MCF 10A (cell line): ENCODE measurements around the gene QSOX1. TPM values are rescaled to one million over a fixed set of nuclear protein-coding genes. Genes with fewer than 3 reads are reported as not detected.
A peak's percentile ranks its signal among the peaks of the same experiment; 100 is the strongest.

Experiments
- BruUV-seq: library from RNA; stranded (reverse); fragments of 400-500 nt; replicated peaks from 2 replicates; lab custom pipeline; 2021; lab: Mats Ljungman, UMichigan
- CTCF ChIA-PET: fragments of 300-600 bp; sonication (Branson Sonifier 250); formaldehyde crosslinking; extraction: SDS; loops from one replicate; lab custom pipeline; 2021; ENCODE audit warnings: antibody characterized with exemption, inconsistent platforms; lab: Yijun Ruan, JAX
- POLR2A ChIA-PET: fragments of 300-600, 350-650 bp; sonication (Branson Sonifier 250); formaldehyde crosslinking; extraction: SDS; loops from one replicate; lab custom pipeline; 2020; ENCODE audit warnings: antibody characterized with exemption, inconsistent platforms; lab: Yijun Ruan, JAX
- DNase-seq: peaks from one replicate; pipeline ENCODE4 v3.0.0-alpha.2; 2018; ENCODE audit not compliant: unreplicated experiment
- H3K27ac Mint-ChIP-seq: one replicate; pipeline ENCODE4 v1.8.0; 2022; ENCODE audit warnings: mild to moderate bottlenecking, low read depth, mixed read lengths; ENCODE audit not compliant: unreplicated experiment
- H3K27me3 Mint-ChIP-seq: one replicate; pipeline ENCODE4 v1.8.0; 2022; ENCODE audit warnings: mixed read lengths; ENCODE audit not compliant: insufficient read depth, unreplicated experiment
- H3K36me3 Mint-ChIP-seq: one replicate; pipeline ENCODE4 v1.8.0; 2022; ENCODE audit warnings: mild to moderate bottlenecking, moderate library complexity, mixed read lengths; ENCODE audit not compliant: insufficient read depth, unreplicated experiment
- H3K4me1 Mint-ChIP-seq: one replicate; pipeline ENCODE4 v1.8.0; 2022; ENCODE audit warnings: mixed read lengths; ENCODE audit not compliant: insufficient read depth, unreplicated experiment
- H3K4me3 Mint-ChIP-seq: one replicate; pipeline ENCODE4 v1.8.0; 2022; ENCODE audit warnings: mild to moderate bottlenecking, moderate library complexity, mixed read lengths; ENCODE audit not compliant: unreplicated experiment
- H3K9me3 Mint-ChIP-seq: one replicate; pipeline ENCODE4 v1.8.0; 2022; ENCODE audit warnings: mixed read lengths; ENCODE audit not compliant: unreplicated experiment
- CTCF ChIP-seq: fragments of 200-600 bp; IDR thresholded peaks from one replicate; pipeline ENCODE4 v1.8.0; 2022; ENCODE audit warnings: antibody characterized with exemption, mild to moderate bottlenecking; ENCODE audit not compliant: unreplicated experiment
- intact Hi-C: fragments of 100-400 bp; cut with micrococcal nuclease; formaldehyde crosslinking; loops from 2 replicates; pipeline ENCODE4 v1.14.1; 2022
- total RNA-seq: library from RNA; stranded (reverse); gene quantifications from 2 replicates; pipeline ENCODE4 v1.2.3, GENCODE V29; 2022

Gene QSOX1
- total RNA-seq, 1 experiment from 2014 or later = 309 TPM

DNA sequence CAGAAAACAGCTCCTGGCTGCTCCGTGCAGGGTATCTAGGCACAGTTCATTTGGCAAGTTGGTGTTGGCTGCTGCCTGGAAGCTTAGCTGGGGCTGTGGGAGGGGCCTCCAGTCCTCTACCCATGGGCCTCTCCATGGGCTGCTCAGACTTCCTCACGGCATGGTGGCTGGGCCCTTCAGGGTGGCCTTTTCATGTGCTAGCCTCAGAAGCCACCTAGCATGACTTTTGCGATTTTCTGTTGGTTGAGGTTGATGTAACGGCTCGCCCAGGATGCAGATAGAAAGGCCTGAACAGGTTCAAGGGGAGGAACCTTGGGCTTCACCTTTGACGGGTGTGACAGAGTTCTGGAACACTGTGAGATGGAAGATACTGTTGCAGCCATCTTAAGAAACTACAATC lies 49.6 kb downstream of the QSOX1 start:
- Mint-ChIP-seq H3K4me3 (no peak overlapping the region), H3K4me1 (no peaks in the 10 kb centered on the region), H3K27ac (no peak overlapping the region), H3K36me3 (no peaks in the 10 kb centered on the region), H3K9me3 (no peaks in the 10 kb centered on the region), H3K27me3 (no peaks in the 10 kb centered on the region)
- no peak for TF ChIP-seq CTCF
- no TSS peak for BruUV-seq
- ChIA-PET POLR2A (no interaction called here), CTCF (interaction anchor here (0.6 to 8.7 kb wide), 3 partner anchors 16 to 72 kb away, joined by 3 to 79 read pairs (median 3); no protein-coding TSS in a partner anchor)
- DNase-seq = no peak
- intact Hi-C loops = no loop called here

GRCh38 chr1:180206581-180206980 lies 51.9 kb downstream of the QSOX1 start:
- intact Hi-C loops = no loop called here
- Mint-ChIP-seq H3K27ac (no peak overlapping the region), H3K9me3 (no peaks in the 10 kb centered on the region), H3K4me1 (no peaks in the 10 kb centered on the region), H3K36me3 (no peaks in the 10 kb centered on the region), H3K27me3 (no peaks in the 10 kb centered on the region), H3K4me3 (no peak overlapping the region)
- ChIA-PET CTCF (interaction anchor here (0.6 to 1.3 kb wide), 3 partner anchors 19 to 214 kb away, joined by 3 to 6 read pairs (median 3); no protein-coding TSS in a partner anchor), POLR2A (no interaction called here)
- DNase-seq = no peak
- TF ChIP-seq CTCF = no peak
- BruUV-seq = no TSS peak

DNA sequence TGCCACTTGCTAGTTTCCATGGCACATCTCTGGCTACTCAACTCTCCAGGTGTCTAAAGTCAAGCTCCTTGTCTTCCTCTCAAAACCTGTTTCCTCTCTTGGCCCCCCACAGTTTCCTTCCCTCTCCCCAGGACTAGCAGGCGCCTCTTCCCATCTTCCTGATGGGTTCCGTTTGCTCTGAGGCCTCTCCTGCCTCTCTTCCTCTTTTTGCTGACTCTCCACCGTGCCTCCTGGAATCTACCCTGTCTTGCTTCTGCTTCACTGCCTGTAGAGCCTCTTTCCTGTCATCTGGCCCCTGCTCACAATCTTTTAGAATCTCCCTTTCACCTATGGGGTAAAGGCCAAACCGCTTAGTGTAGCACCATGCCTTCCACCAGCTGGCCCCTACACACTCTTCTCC lies 53.6 kb downstream of the QSOX1 start:
- H3K4me1 Mint-ChIP-seq = no peaks in the 10 kb centered on the region
- H3K36me3 Mint-ChIP-seq = no peaks in the 10 kb centered on the region
- no peak for TF ChIP-seq CTCF
- no peaks in the 10 kb centered on the region for H3K27me3 Mint-ChIP-seq
- ChIA-PET POLR2A (no interaction called here), CTCF (interaction anchor here (0.6 to 3.6 kb wide), 4 partner anchors 21 to 335 kb away, joined by 3 to 20 read pairs (median 4); no protein-coding TSS in a partner anchor)
- no peak overlapping the region for H3K27ac Mint-ChIP-seq
- intact Hi-C loops = no loop called here
- BruUV-seq = no TSS peak
- H3K4me3 Mint-ChIP-seq = no peak overlapping the region
- DNase-seq = no peak
- no peaks in the 10 kb centered on the region for H3K9me3 Mint-ChIP-seq

DNA sequence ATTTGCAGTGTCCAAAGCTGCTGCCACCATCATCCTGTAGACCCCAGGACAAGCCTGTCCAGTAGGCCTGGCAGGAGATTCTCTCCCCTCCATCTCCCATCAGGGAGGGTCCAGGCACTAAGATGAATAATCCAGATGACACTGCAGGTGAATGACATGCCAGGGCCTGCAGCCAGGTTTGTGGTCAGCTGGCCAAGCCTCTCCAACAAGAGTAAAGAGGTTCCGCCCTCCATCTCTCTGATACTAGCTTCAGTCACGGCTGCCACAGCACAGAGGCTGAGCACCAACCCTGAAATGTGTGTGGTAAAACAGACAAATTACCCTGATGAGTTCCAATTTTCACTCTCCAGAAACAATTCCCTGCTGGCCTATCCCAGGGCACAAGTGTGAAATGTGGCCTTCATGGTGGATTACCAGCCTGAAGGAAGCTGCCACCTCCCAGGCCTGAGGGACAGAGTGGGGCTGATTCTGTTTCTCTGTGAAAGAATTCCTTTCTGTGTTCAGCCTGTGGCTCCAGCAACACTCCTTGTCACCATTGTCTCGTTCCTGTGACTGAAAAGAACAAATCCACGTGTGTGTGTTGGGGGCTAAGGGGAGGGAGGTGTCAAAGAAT lies 55.4 kb downstream of the QSOX1 start:
- DNase-seq = peak; percentile 55
- Mint-ChIP-seq H3K9me3 (no peaks in the 10 kb centered on the region), H3K27me3 (no peaks in the 10 kb centered on the region), H3K27ac (no peak overlapping the region), H3K36me3 (no peaks in the 10 kb centered on the region), H3K4me3 (no peak overlapping the region), H3K4me1 (no peaks in the 10 kb centered on the region)
- ChIA-PET POLR2A (interaction anchor here (0.6 to 1.1 kb wide), 3 partner anchors 9 to 294 kb away, joined by 3 to 4 read pairs (median 3); no protein-coding TSS in a partner anchor), CTCF (interaction anchor here (0.5 to 3.6 kb wide), 8 partner anchors 13 to 273 kb away, joined by 3 to 20 read pairs (median 3); no protein-coding TSS in a partner anchor)
- TF ChIP-seq CTCF = no peak
- no TSS peak for BruUV-seq
- intact Hi-C loops = no loop called here
